CD1c-positive myeloid dendritic cell (primary cell): ENCODE data around the gene SCARB1.

Experiments
- DNase-seq: peaks from one replicate; pipeline ENCODE4 v3.0.0-alpha.2; 2016; ENCODE audit errors: extremely low spot score

The SCARB1 gene

DNA sequence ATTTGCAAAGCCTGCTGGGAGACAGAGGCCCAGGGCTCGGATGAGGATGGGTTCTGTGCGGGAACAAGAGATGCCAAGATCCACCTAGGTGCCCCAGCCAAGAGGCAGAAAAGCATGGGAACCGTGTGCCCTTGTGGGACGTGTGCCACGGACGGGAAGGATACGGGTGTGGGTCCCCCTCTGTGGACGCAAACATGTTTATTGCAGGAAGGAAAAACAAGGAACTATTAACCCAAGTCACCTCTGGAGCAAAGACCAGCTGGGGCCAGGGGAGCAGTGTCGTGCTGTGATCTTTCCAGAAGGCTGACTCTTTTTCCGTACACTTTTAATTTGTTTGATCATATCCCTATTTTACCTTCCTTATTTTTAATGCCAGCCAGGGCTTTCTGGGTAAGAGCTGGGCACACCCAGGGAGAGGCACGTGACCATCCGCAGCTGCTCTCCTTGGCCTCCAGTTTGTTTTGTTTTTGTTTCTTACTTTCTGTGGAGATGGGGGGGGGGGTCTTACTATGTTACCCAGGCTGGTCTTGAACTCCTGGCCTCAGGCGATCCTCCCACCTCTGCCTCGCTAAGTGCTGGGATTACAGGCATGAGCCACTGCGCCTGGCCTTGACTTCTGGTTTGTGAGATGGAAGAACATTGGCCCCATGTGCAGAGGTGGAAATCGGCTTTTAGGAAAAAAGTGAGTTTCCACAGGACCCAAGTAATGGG, 20.7 kb downstream of the SCARB1 start:
- DNase-seq, result peak; percentile 50

DNA sequence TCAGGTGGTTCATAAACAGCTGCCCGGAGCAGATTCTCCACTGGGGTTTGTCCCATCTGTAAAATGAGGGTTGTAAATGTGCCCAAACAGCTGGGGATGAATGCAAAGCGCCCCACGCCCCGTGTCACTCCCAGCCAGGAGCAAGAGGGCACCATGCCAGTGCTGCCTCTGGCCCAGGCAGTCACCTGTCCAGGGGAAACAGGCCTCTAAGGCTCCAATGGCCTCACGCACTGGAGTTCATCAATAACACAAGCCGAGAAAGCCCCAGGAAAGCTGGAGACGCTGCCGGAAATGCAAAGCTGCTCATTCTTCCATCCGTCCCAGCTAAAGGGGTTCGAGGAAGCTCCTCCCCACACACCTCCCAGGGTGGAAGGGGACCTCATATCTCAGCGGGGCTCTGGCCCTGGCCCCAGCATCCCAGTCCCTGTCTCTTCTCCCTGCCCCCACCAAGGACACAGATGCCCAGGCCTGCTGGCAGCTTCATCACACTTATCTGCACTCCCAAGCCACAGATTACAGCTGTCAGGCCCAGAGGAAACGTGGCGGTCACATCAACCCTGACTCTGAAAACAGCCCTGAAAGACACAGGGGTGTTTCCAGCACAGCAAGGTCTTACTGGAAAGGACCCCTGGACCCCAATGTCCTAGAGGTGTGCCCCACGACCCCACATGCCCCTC, 21.5 kb downstream of the SCARB1 start:
- no peak for DNase-seq

DNA sequence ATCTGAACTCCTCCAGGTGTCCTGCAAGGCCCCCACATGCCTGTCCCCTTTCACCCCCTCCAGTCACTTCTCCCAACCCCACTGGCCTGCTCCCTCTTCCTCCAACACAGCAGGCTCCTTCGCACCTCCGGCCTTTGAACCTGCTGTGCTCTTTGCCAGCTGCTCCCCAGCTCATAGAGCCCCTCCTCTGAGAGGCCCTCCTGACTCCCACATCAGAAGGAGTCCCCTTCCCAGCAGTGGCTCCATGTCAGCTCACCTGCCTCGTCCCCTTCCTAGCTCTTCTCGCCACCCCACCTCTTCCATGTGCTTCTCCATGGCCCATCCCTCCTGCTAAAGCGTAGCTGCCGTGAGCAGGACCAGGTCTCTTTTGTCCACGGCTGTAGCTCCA, 22.1 kb downstream of the SCARB1 start:
- DNase-seq, result no peak

DNA sequence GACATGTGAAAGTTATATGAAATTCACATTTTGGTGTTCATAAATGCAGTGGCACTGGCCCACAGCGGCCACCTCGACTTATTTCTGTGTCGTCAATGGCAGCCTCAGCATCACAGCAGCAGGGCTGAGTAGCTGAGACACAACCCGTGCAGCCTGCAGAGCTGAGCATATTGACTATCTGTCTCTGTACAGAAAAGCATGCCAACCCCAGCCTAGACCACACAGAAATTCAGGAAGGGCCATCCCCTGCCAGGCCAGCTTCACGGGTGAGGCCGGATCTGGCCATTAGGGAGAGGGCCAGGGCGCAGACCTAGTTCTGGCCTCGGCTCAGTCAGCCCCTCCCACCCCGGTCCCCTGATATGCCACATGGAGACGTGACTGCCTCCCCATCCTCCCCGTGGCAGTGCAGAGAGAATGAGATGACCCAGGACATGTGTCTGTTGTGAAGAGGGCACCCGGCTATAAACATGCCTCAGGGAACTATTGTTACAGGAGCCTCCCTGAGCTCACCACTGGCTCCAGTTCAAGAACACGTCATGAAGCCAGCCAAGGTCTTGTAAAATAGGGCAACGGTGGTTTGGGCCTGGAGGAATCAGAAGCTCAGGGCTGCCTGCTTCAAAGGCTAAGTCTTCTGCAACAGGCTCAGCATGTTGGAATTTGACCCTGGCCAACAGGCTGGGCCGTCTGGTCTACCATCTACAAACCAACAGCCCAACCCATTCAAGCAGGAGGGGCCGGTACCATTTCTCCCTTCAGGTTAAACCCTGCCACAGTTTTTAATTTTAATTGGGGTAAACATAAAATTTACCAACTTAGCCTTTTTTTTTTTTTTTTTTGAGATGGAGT, 25.5 kb downstream of the SCARB1 start:
- no peak for DNase-seq

DNA sequence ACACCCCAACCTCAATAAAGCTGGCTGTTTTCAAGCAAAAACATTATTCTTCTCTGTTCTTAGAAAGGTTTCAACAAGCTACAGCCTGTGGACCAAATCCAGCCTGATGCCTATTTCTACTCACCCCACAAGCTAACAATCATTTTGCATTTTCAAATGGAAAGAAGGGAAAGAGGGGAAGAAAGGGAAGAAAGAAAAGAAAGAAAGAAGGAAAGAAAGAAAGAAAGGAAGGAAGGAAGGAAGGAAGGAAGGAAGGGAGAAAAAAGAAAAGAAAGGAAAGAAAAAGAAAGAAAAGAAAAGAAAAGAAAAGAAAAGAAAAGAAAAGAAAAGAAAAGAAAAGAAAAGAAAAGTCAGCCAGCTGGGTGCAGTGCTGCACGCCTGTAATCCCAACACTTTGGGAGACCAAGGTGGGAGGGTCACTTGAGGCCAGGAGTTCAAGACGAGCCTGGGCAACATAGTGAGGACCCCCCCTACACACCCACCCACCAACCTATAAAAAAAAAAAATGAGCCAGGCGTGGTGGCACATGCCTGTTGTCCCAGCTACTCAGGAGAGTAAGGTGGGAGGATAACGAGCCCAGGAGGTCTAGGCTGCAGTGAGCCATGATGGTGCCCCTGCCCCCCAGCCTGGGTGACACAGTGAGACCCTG, 26.3 kb downstream of the SCARB1 start:
- no peak for DNase-seq

DNA sequence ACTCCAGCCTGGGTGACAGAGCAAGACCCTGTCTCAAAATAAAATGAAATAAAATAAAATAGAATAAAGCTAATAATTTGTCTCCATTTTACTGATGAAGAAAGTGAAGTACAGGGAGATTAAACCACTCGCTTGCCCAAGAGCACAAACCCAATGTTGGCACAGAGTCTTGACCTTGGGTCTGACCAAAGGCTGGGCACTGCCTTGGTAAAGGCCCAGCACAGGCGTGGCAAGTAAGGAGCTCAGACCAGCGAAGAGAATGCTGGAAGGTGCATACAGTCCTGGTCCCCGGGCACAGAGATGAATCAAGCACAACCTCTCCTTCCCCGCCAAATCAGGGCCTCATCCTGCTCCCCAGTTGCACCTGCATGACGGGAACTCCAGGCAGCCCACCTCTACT, 26.9 kb downstream of the SCARB1 start:
- no peak for DNase-seq

DNA sequence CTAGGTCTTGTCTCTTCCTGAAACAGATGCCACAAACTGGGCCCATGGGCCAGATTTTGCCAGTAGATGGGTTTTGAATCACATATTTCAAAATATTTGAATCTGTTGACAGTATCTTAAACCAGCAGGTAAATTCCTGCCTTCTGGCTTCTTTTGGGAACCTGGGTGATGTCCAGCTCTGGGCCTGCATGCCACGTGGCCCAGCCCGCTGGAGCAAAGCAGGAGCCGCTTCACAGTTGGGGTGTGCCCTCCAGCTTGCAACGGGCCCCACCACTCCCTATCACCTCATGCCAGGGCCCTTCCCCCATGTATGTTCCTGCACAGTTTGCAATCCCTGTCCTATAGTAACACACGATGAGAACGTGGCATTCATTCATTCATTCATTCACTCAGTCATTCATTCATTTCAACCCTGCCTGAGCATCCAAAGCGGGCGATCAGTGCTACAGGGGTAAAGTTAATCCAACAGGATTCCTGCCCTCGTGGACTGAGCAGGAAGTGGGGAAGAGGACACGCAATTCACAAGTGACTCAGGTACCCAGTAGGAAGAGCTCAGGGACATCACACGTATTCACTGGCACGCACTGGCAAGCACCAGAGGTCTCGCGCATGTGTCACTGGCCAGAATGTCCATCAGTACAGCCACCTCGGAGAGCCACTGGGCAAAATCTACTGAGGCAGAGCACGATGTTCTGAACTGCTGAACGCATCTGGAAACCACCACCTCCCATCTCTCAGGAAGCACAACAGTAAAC, 27.8 kb downstream of the SCARB1 start:
- no peak for DNase-seq

DNA sequence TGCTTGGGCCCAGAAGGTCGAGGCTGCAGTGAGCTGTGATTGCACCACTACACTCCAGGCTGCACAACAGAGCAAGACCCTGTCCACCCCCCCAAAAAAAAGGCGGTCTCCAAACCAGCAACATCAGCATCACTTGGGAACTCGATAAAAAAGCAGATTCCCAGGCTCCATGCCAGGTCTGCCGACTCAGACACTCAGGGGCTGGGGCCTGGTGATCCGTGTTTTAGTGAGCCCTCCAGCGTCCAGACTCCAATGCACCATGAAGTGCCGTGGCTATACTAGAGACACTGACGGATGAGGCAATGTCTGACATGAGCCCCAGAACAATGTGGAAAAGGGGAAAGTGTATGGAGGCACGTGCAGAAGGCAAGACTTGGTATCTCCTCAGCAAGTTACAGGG, 28.8 kb downstream of the SCARB1 start:
- DNase-seq, result no peak

DNA sequence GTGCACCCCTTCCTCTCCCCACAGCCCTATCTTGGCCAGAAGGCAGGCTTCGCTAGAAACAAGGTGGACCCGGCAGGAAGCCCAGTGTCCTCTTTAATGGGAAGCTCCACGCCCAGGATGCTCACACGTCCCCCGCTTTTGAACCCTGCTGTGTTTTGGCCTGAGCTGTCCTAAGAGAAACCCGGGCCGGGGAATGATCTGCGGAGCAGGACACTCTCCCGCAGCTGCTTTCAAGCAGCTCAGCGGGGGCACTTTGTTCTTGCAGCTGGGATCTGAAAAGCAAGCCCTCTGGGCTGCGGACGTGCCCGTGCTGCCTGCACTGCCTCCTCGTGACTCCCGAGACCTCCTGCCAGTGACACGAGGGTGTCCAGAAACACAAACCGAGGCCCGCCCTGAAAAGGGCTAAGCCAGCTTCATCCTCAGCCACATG, 30.0 kb downstream of the SCARB1 start:
- no peak for DNase-seq

DNA sequence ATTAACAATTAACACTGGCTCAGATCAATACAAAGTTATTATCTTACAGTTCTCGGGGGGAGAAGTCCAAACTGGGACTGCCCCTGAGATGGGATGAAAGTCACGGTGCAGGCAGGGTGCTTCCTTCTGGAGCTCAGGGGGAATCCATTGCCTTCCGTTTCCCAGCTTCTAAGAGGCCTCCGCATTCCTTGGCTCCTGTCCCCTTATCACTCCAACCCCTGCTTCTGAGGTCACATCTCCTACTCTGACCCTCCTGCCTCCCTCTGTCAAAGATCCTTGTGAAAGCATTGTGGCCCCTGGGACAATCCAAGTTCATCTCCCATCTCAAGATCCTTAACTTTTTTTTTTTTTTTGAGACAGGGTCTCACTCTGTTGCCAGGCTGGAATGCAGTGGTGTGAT, 30.8 kb downstream of the SCARB1 start:
- no peak for DNase-seq

DNA sequence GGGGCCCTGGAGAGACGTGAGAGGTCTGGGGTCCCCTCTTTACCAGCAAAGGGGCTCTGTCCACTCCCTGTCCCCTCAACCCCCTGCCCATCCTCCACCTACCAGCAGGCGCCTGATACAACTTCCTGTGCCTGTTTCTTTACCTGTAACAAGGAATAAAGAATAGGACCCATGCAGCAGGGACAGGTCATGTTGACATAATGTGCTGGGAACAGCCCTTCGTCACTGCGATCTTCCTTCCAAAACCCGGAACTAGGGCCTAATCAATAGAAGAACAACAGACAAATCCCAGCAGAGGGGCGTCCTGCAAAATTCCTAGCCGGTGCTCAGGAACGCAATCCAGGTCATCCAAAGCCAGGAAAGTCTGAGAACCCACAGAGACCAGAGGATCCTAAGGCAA, 32.1 kb downstream of the SCARB1 start:
- DNase-seq, result no peak

DNA sequence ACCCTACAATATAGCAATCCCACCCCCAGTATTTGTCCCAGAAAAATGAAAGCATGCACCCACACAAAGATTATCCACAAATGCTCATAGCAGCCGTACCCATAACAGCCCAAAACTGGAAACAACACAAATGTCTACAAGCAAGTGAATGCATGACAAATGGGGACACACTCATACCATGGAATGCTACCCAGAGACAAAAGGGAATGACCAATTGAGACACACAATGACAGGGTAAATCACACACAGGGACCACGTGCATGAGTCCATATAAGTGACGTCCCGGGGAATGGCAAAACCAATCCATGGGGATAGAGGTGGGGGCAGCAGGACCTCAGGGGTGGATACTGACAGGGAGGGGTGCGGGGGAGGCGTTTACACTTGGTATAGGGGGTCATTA, 33.4 kb downstream of the SCARB1 start:
- no peak for DNase-seq

DNA sequence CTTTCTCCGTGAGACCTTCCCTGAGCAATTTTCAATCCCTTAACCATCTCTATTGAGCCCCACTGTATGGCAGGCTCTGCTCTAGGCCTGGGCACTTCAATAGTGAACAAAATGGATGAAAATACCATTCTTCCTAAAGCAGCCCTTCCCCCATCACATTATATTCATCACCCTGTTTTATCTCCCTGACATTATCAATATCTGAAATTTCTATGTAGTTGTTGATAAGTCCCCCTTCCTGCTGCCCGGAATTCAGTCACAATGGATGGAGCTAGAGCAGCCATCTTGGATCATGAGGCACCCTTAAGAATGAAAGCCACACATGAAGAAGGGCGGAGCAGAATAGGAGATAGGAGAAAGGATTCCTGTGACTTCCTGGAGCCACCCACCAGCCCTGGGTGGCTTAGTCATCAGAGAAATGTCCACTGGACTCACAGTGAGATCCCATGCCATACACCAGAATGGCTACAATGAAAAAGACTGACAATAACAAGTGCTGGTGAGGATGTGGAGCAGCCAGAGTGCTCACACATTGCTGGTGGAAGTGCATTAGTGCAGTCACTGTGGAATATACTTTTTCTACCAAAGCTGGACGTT, 33.9 kb downstream of the SCARB1 start:
- DNase-seq, result no peak

DNA sequence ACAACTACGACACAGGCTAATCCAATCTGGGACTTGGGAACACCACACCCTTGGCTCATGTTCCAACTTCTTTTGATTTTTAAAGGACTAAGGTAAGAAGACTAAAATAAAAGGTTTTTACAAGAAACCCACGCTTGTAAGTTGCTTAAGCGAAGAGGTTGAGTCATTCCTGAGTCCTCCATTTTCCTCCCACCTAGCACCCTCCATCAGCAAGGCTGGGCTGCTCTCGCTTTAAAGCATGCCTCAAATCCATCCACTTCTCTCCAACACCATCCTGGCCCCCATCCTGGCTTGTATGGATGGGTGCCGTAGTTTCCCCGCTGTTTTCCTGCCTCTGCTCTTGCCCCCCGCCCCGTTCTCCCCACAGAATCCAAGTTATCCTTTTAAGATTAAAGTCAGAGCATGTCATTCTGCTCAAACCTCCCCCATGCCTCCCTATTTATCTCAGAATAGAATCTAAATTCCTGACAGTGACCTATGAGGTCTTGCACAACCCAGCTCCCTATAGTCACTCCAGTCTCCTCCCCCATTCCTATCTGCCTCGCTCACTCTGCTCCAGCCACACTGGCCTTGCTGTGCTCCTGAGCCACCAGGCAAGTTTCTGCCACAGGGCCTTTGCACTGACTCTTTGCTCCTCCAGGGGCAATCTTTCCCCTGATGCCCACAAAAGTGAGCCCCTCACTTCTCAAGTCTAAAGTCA, 34.5 kb downstream of the SCARB1 start:
- DNase-seq, result no peak

DNA sequence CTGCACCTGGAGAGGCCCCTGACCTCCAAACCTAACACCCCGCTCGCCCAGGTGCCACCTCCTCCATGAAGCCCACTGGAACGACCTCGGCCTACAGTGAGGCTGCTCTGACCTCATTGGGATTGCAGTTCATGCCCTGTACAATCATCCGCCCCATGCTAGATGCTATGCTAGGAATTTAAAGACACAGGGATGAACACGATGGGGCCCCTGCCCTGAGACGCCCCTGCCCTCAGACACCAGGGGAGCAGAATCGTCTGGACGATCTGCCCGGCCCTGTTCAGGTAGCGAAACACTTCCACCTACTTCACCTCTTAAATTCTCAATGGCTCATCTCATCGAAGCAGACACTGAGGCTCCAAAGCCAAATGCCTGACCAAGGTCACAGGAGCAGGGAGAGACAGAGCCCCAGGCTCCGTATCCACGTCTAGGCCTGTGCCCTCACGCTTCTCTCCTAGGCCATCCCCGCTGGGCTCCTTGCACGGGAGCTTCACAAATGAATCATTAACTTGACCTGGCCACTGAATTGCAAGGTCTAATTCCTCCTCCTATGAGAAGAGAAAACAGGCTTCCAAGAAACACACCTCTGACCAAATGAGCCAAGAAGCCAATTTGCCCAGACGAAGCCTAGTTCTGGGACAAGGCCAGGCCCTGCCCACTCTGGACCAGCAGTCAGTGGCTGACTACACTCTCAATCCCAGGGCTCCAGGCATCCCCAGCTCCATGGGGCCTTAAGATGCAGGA, 35.2 kb downstream of the SCARB1 start:
- DNase-seq, result no peak

DNA sequence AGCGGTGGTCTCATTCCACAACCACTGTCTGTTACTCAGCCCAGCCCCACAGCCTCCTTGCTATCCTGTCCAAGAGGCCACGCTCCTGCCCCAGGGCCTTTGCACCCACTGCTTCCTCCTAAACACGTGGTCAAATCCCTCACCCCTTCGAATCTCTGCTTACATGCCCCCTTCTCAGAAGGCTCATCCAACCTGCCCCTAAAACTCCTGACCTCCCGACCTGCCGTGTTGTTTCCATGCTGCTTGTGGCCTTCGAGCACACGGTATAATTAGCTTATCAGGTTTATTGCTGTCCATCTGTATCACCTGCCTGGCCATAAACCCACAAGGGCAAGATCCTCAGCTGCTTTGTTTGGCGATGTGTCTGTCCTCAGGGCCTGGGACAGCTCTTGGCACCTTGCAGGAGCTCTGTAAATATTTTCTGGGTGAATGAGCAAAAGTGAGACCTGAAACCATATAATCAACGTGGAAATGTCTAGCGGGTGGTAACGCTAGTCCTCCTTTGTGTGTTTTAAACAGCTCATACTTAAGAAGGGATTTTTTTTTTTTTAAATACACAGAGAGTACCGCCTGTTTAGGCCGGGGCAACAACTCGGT, 36.0 kb downstream of the SCARB1 start:
- DNase-seq, result no peak

DNA sequence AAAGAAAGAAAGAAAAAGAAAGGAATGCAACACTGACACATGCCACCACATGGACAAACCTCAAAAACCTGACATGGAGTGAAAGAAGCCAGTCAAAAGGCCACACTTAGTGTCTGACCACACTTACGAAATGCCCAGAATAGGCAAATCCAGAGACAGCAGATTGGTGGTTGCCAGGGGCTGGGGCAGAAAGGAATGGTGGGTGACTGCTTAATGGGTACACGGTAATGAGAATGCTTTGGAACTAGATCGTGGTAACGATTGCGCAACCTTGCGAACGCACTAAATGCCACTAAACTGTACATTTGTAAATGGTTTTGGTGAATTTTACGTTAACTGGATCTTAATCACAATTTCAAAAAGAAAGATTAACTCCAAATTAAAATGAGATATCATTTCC, 39.5 kb downstream of the SCARB1 start:
- no peak for DNase-seq

DNA sequence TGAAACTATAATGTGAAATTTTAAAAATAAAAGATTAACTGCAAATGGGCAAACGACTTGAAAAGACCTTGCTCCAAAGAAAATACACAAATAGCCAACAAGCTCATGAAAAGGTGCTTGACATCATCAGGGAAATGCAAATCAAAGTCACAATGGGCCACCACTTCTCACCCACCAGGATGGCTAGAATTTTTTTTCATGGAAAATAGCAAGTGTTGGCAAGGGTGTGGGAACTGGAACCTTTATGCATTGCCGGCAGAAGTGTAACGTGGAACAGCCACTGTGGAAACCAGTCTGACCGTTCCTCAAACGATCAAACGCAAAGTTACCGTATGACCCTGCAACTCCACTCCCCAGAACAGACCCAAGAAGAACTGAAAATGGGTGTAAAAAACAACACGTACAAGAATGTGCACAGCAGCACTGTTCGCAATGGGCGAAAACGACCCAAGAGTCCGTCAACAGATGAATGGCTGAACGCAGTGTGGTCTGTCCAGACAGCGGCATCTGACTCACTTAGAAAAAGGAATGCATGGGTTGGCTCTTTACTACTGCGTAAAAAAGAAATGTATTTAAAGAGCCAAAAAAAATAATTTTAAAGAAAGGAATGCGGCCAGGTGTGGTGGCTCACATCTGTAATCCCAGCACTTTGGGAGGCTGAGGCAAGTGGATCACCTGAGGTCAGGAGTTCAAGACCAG, 40.2 kb downstream of the SCARB1 start:
- no peak for DNase-seq

DNA sequence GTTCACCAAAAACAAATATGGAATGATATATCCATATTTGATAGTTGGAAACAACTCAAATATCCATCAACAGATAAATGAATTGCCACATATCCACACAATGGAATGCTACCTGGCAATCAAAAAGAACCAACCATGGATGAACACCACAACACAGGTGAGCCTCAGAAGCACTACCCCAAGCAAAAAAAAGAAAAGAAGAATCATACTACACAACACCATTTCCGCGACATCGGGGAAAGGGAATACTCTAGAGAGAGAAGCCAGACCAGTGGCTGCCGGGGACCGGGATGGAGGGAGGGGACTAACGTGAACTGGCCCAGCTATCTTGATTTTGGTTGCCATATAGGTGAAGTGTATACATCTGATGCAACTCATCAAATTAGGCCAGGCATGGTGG, 41.4 kb downstream of the SCARB1 start:
- DNase-seq, result no peak
